OCI-LY1 (cell line): ENCODE data around the gene CDKN2B.

Experiments
- H2AFZ ChIP-seq: fragments of 200-600 bp; sonication (generic), shearing (Covaris generic); 2 replicates; pipeline ENCODE4 v1.6.0; 2014; ENCODE audit warnings: antibody characterized with exemption, mild to moderate bottlenecking, low read length
- H3F3A ChIP-seq: fragments of 200-600 bp; sonication (generic), shearing (Covaris generic); 2 replicates; pipeline ENCODE4 v1.6.0; 2014; ENCODE audit warnings: mild to moderate bottlenecking, antibody characterized with exemption, low read length, moderate library complexity; ENCODE audit not compliant: insufficient read depth
- H3K27ac ChIP-seq: fragments of 200-600 bp; sonication (generic); 2 replicates; pipeline ENCODE4 v1.5.1; 2014; ENCODE audit warnings: low read length, mixed run types, mild to moderate bottlenecking, low read depth; ENCODE audit not compliant: poor library complexity, severe bottlenecking
- H3K27me3 ChIP-seq: fragments of 200-600 bp; sonication (generic); 2 replicates; pipeline ENCODE4 v1.6.0; 2014; ENCODE audit warnings: antibody characterized with exemption, mild to moderate bottlenecking, low read length, moderate library complexity; ENCODE audit not compliant: insufficient read depth
- H3K36me3 ChIP-seq: fragments of 200-600 bp; sonication (generic); 2 replicates; pipeline ENCODE4 v1.6.1; 2014; ENCODE audit warnings: mild to moderate bottlenecking, antibody characterized with exemption, low read length, moderate library complexity, mixed read lengths; ENCODE audit not compliant: insufficient read depth
- H3K4me1 ChIP-seq: fragments of 200-600 bp; sonication (generic); 2 replicates; pipeline ENCODE4 v1.5.1; 2014; ENCODE audit warnings: mild to moderate bottlenecking, low read length, moderate library complexity; ENCODE audit not compliant: insufficient read depth, severe bottlenecking
- H3K4me2 ChIP-seq: fragments of 200-600 bp; sonication (generic), shearing (Covaris generic); 2 replicates; pipeline ENCODE4 v1.6.1; 2014; ENCODE audit warnings: low read length
- H3K4me3 ChIP-seq: fragments of 200-600 bp; sonication (generic); 2 replicates; pipeline ENCODE4 v1.5.1; 2014; ENCODE audit warnings: low read length, low read depth, mild to moderate bottlenecking, mixed read lengths; ENCODE audit not compliant: poor library complexity, severe bottlenecking
- H3K79me2 ChIP-seq: fragments of 200-600 bp; shearing (Covaris generic); 2 replicates; pipeline ENCODE4 v1.6.1; 2016; ENCODE audit warnings: mixed run types, low read length, mixed read lengths; ENCODE audit not compliant: insufficient read depth
- H3K9ac ChIP-seq: fragments of 200-600 bp; sonication (generic), shearing (Covaris generic); 2 replicates; pipeline ENCODE4 v1.6.1; 2014; ENCODE audit warnings: mild to moderate bottlenecking, low read length, mixed read lengths
- H3K9me2 ChIP-seq: fragments of 200-600 bp; sonication (generic), shearing (Covaris generic); 2 replicates; pipeline ENCODE4 v1.6.1; 2014; ENCODE audit warnings: low read depth, mild to moderate bottlenecking, low read length, mixed read lengths
- H3K9me3 ChIP-seq: fragments of 200-600 bp; shearing (Covaris generic); 2 replicates; pipeline ENCODE4 v1.6.1; 2014; ENCODE audit warnings: low read length, mixed read lengths
- H4K20me1 ChIP-seq: fragments of 200-600 bp; sonication (generic), shearing (Covaris generic); 2 replicates; pipeline ENCODE4 v1.6.0; 2016; ENCODE audit warnings: mild to moderate bottlenecking, low read length; ENCODE audit not compliant: insufficient read depth
- EZH2 ChIP-seq: fragments of 200-600 bp; sonication (generic), shearing (Covaris generic); IDR thresholded peaks from 2 replicates; pipeline ENCODE4 v1.8.0; 2017; ENCODE audit warnings: borderline replicate concordance, mixed run types, mild to moderate bottlenecking, antibody characterized with exemption, low read length, moderate library complexity, mixed read lengths
- TF ChIP-seq, protein P1 (sequence below): fragments of 200-600 bp; sonication (generic), shearing (Covaris generic); IDR thresholded peaks from 2 replicates; pipeline ENCODE4 v1.5.1; 2017; ENCODE audit warnings: mild to moderate bottlenecking, antibody characterized with exemption, low read length, moderate library complexity, mixed read lengths

CDKN2B gene

GRCh38 chr9:22008384-22008716, 755 bp downstream of the CDKN2B start:
- Histone ChIP-seq H3K36me3 (peaks cover 10% of the 10 kb centered on the region), H2AFZ (no peak overlapping the region), H3K4me2 (peak overlapping the region; percentile 88), H3K9ac (peak overlapping the region; percentile 63; the same call in 1 of the 2 replicates), H3K79me2 (no peaks in the 10 kb centered on the region; the same call in 1 of the 2 replicates), H3K27ac (no peak overlapping the region), H4K20me1 (no peaks in the 10 kb centered on the region), H3F3A (no peaks in the 10 kb centered on the region), H3K27me3 (no peaks in the 10 kb centered on the region), H3K4me3 (peak overlapping the region; percentile 72), H3K9me2 (no peaks in the 10 kb centered on the region), H3K4me1 (peaks cover 47% of the 10 kb centered on the region), H3K9me3 (no peaks in the 10 kb centered on the region)
- no peak for TF ChIP-seq EZH2
- TF ChIP-seq, protein P1, sequence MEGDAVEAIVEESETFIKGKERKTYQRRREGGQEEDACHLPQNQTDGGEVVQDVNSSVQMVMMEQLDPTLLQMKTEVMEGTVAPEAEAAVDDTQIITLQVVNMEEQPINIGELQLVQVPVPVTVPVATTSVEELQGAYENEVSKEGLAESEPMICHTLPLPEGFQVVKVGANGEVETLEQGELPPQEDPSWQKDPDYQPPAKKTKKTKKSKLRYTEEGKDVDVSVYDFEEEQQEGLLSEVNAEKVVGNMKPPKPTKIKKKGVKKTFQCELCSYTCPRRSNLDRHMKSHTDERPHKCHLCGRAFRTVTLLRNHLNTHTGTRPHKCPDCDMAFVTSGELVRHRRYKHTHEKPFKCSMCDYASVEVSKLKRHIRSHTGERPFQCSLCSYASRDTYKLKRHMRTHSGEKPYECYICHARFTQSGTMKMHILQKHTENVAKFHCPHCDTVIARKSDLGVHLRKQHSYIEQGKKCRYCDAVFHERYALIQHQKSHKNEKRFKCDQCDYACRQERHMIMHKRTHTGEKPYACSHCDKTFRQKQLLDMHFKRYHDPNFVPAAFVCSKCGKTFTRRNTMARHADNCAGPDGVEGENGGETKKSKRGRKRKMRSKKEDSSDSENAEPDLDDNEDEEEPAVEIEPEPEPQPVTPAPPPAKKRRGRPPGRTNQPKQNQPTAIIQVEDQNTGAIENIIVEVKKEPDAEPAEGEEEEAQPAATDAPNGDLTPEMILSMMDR: no peak

DNA sequence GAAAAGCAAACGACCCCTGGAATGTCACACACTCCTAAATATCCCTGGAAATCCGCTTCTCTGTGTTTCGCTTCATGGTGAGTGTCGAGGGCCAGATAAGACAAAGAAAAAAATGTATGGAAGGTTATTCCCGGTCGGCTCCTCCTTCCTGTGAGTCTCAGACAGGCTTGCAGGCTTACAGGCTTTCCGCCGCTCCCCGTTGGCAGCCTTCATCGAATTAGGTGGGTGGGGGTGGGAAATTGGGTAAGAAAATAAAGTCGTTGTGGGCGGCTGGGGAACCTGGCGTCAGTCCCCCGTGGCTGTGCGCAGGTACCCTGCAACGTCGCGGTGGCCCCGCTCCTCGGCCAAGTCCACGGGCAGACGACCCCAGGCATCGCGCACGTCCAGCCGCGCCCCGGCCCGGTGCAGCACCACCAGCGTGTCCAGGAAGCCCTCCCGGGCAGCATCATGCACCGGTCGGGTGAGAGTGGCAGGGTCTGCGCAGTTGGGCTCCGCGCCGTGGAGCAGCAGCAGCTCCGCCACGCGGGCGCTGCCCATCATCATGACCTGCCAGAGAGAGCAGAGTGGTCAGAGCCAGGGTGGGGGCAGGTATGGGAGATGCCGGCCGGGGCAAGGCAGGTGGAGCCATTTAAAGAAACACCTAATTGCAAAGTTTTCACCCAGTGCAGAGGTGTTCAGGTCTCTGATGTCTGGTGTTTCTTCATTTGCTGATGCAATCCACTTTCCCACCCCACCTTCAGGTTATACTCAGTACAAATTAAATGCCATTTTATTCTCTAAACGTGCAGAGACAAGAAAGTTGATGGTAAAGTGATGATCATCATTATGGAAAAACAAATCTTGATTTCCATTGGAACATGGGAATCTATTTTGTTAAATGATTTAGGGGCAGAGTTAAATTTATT, 3.2 kb downstream of the CDKN2B start:
- Histone ChIP-seq H3K36me3 (no peaks in the 10 kb centered on the region; the same call in 1 of the 2 replicates), H3K4me3 (peak overlapping the region; percentile 54), H3K9ac (peak overlapping the region; percentile 48; the same call in 1 of the 2 replicates), H3K9me3 (no peaks in the 10 kb centered on the region), H3K79me2 (peaks cover 15% of the 10 kb centered on the region), H3K4me2 (peak overlapping the region; percentile 73), H3K27ac (peak overlapping the region; percentile 79), H2AFZ (no peak overlapping the region), H3K9me2 (no peaks in the 10 kb centered on the region), H4K20me1 (no peaks in the 10 kb centered on the region), H3K4me1 (peaks cover 57% of the 10 kb centered on the region), H3K27me3 (no peaks in the 10 kb centered on the region), H3F3A (no peaks in the 10 kb centered on the region)
- TF ChIP-seq, protein P1: no peak
- no peak for TF ChIP-seq EZH2

GRCh38 chr9:22005021-22005701, 3.9 kb downstream of the CDKN2B start:
- no peaks in the 10 kb centered on the region; the same call in 1 of the 2 replicates for H3K36me3 ChIP-seq
- no peaks in the 10 kb centered on the region for H3K9me2 ChIP-seq
- peak overlapping the region; percentile 54 for H3K4me3 ChIP-seq
- no peaks in the 10 kb centered on the region for H3K9me3 ChIP-seq
- no peaks in the 10 kb centered on the region for H3K27me3 ChIP-seq
- H2AFZ ChIP-seq: no peak overlapping the region
- H3F3A ChIP-seq: no peaks in the 10 kb centered on the region
- peak overlapping the region; percentile 73 for H3K4me2 ChIP-seq
- H3K4me1 ChIP-seq: peaks cover 57% of the 10 kb centered on the region
- peak overlapping the region; percentile 79 for H3K27ac ChIP-seq
- TF ChIP-seq EZH2: no peak
- TF ChIP-seq, protein P1: peak; percentile 22; the same call in 1 of the 2 replicates
- H3K9ac ChIP-seq: peak overlapping the region; percentile 48; the same call in 1 of the 2 replicates
- H3K79me2 ChIP-seq: peaks cover 15% of the 10 kb centered on the region
- no peaks in the 10 kb centered on the region for H4K20me1 ChIP-seq
